Chondrocyte (in vitro differentiated cells): ENCODE data around the gene ADI1. TPM values are rescaled to one million over a fixed set of nuclear protein-coding genes. Genes with fewer than 3 reads are reported as not detected.

Experiments used
- DNase-seq: peaks from one replicate; pipeline ENCODE4 v3.0.0; 2021; ENCODE audit warnings: mixed read lengths, low spot score
- H3K27ac Mint-ChIP-seq: one replicate; pipeline ENCODE4 v1.8.0; 2021; ENCODE audit warnings: mild to moderate bottlenecking, moderate library complexity, mixed read lengths; ENCODE audit not compliant: unreplicated experiment
- H3K27me3 Mint-ChIP-seq: 2 replicates; pipeline ENCODE4 v1.8.0; 2021; ENCODE audit warnings: low read depth, mixed read lengths
- H3K36me3 Mint-ChIP-seq: 2 replicates; pipeline ENCODE4 v1.8.0; 2021; ENCODE audit warnings: low read depth, mixed read lengths
- H3K4me1 Mint-ChIP-seq: 2 replicates; pipeline ENCODE4 v1.8.0; 2021; ENCODE audit warnings: low read depth, mild to moderate bottlenecking, mixed read lengths
- H3K4me3 Mint-ChIP-seq: one replicate; pipeline ENCODE4 v1.8.0; 2021; ENCODE audit warnings: mild to moderate bottlenecking, moderate library complexity, mixed read lengths; ENCODE audit not compliant: unreplicated experiment
- H3K9me3 Mint-ChIP-seq: 2 replicates; pipeline ENCODE4 v1.8.0; 2021; ENCODE audit warnings: low read depth, mixed read lengths
- total RNA-seq: library from RNA; stranded (reverse); gene quantifications from 3 replicates; pipeline ENCODE4 v1.2.1, GENCODE V29; 2021
- TF ChIP-seq, protein P1 (sequence below): fragments of 200-600 bp; sonication (generic); IDR thresholded peaks from 2 replicates; pipeline ENCODE4 v1.5.0; 2021; ENCODE audit warnings: antibody characterized with exemption, mild to moderate bottlenecking, moderate library complexity

Gene ADI1
- total RNA-seq, 1 donor from 2014 or later = 41.8 TPM

GRCh38 chr2:3491716-3492474, 27.4 kb downstream of the ADI1 start:
- Mint-ChIP-seq H3K4me3 (no peak overlapping the region), H3K27ac (no peak overlapping the region), H3K27me3 (no peaks in the 10 kb centered on the region), H3K36me3 (peaks cover 11% of the 10 kb centered on the region), H3K9me3 (no peaks in the 10 kb centered on the region), H3K4me1 (peaks cover 21% of the 10 kb centered on the region)
- TF ChIP-seq, protein P1, sequence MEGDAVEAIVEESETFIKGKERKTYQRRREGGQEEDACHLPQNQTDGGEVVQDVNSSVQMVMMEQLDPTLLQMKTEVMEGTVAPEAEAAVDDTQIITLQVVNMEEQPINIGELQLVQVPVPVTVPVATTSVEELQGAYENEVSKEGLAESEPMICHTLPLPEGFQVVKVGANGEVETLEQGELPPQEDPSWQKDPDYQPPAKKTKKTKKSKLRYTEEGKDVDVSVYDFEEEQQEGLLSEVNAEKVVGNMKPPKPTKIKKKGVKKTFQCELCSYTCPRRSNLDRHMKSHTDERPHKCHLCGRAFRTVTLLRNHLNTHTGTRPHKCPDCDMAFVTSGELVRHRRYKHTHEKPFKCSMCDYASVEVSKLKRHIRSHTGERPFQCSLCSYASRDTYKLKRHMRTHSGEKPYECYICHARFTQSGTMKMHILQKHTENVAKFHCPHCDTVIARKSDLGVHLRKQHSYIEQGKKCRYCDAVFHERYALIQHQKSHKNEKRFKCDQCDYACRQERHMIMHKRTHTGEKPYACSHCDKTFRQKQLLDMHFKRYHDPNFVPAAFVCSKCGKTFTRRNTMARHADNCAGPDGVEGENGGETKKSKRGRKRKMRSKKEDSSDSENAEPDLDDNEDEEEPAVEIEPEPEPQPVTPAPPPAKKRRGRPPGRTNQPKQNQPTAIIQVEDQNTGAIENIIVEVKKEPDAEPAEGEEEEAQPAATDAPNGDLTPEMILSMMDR = no peak
- DNase-seq = peak; percentile 72

GRCh38 chr2:3491306-3491705, 28.0 kb downstream of the ADI1 start:
- Mint-ChIP-seq H3K27me3 (no peaks in the 10 kb centered on the region), H3K4me1 (peaks cover 21% of the 10 kb centered on the region)
- no peak for DNase-seq

GRCh38 chr2:3490191-3491170, 28.9 kb downstream of the ADI1 start:
- no peaks in the 10 kb centered on the region for H3K9me3 Mint-ChIP-seq
- DNase-seq = peak; percentile 80

More at GRCh38 chr2:3491306-3491705, 28.0 kb downstream of the ADI1 start:
- H3K9me3 Mint-ChIP-seq = no peaks in the 10 kb centered on the region
- TF ChIP-seq, protein P1 = no peak
- H3K36me3 Mint-ChIP-seq = peaks cover 10% of the 10 kb centered on the region
- no peak overlapping the region for H3K27ac Mint-ChIP-seq
- H3K4me3 Mint-ChIP-seq = no peak overlapping the region

GRCh38 chr2:3489764-3490115, 29.6 kb downstream of the ADI1 start:
- peak; percentile 83 for DNase-seq
- TF ChIP-seq, protein P1 = no peak
- Mint-ChIP-seq H3K9me3 (no peaks in the 10 kb centered on the region), H3K4me3 (no peak overlapping the region), H3K27me3 (no peaks in the 10 kb centered on the region), H3K27ac (no peak overlapping the region), H3K36me3 (peaks cover 2% of the 10 kb centered on the region), H3K4me1 (peaks cover 21% of the 10 kb centered on the region)

More at GRCh38 chr2:3490191-3491170, 28.9 kb downstream of the ADI1 start:
- H3K36me3 Mint-ChIP-seq = peaks cover 4% of the 10 kb centered on the region
- H3K27ac Mint-ChIP-seq = no peak overlapping the region
- TF ChIP-seq, protein P1 = no peak
- no peak overlapping the region for H3K4me3 Mint-ChIP-seq
- H3K4me1 Mint-ChIP-seq = peaks cover 21% of the 10 kb centered on the region
- no peaks in the 10 kb centered on the region for H3K27me3 Mint-ChIP-seq
